CD4-positive, alpha-beta T cell treated with Interleukin-6 for 4 hours (primary cell): ENCODE results near the gene MYO18A.
A peak's percentile ranks its signal among the peaks of the same experiment; 100 is the strongest.

Experiments
- DNase-seq: peaks from one replicate; pipeline ENCODE4 v3.0.0-alpha.2; 2020; ENCODE audit warnings: mixed read lengths

The MYO18A gene

DNA sequence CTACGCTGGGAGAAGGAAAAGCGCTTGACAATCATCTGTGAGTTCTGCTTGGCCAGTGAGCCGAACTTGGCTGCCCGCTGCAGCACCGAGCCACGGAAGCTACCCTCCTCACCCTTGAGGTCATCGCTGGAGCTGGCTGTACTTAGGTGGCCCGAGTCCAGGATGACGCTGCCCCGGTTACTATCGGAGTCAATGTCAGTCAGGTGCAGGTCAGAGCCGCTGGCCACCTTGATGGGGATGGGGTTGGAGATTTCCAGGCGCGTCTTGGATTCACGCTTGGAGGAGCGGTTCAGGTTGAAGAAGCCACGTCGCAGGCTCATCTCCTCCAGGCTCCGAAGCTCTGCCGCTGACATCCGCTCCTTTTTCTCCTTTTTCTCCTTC, 13.7 kb downstream of the MYO18A start:
- no peak for DNase-seq

DNA sequence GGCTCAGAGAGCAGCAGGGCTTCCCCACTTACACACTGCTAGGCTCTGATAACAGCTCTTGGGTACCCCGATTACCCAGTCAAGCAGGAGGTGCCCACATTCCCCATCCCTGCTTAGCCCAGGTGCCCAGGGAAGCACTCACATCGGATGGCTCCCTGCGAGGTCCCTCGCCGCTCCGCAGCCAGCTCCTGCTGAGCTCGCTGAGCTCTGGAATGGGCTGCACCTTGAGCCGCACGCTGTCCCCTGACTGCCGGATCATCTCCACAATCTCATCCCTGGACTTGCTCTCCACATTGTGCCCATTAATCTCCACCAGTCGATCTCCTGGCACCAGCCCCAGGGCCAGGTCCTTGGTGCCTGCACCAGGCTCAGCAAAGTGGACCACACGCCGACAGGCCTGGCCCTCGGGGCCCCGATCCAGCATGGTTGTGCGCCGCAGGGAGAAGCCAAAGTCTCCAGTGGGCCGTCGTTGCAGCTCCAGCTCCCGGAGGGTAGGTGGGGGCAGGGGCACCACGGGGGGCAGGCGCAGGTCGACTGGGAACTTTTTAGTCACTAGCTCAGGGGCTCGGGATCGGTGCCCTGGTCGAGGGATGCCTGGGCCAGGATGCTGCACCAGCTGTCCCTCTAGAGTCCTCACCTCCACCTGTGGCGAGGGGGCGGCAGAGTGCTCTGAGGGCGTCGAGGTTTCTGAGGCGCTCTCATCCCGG, 14.2 kb downstream of the MYO18A start:
- no peak for DNase-seq

DNA sequence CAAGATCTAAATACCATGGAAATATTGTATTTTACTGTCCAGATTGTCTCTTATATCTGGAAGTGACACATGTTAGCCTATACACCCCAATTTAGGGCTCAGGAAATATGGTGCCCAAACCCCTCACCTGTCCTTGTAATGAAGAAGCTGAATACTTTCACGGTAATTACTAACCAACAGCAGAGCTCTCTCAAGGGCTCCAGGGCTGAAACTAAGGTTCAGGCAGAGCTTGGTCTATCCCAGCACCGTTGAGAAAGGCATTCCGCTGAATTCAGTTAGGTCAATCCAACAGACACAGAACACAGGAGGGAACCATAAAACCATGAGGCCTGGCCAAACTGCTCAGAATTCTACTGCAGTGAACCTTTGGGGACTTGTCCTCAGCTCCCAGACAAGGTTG, 14.9 kb downstream of the MYO18A start:
- DNase-seq, result no peak

DNA sequence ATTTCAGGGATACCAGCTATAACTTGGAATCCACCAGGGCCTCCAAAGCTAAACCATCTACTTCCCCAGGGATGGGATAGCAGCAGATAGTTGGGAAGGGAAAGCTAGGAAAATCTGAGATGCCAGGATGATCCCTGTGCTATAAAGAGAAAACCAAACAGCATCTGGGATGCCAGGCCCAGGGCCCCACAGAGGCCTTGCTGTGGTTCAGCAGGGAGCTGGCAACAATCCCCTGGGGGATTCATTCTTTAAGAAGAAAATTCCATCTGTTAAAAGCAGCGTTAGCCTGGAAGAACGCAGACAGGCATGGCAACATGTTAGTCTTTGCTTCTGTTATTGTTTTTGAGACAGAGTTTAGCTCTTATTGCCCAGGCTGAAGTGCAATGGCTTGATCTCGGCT, 16.6 kb downstream of the MYO18A start:
- DNase-seq, result no peak

DNA sequence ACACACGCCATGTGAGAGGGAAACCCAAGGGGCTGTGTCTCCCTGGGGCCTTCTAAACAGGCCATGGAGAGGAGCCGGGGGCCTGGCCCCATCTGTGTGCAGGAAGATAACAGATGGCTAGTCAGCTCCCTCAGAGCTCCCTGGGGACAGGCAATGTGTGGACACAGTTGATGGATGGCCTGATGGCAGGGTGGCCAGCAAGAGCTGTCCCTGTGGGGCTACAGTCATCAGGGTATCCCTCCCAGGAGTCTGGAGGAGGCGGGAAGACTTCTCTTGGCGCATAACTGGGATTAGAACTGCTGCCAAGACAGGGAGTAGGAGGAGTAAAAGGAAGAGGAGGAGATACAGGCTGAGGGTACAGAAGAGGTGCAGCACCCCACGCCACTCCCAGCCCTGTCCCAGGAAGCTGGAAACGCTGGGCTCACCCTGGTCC, 17.3 kb downstream of the MYO18A start:
- DNase-seq, result no peak

DNA sequence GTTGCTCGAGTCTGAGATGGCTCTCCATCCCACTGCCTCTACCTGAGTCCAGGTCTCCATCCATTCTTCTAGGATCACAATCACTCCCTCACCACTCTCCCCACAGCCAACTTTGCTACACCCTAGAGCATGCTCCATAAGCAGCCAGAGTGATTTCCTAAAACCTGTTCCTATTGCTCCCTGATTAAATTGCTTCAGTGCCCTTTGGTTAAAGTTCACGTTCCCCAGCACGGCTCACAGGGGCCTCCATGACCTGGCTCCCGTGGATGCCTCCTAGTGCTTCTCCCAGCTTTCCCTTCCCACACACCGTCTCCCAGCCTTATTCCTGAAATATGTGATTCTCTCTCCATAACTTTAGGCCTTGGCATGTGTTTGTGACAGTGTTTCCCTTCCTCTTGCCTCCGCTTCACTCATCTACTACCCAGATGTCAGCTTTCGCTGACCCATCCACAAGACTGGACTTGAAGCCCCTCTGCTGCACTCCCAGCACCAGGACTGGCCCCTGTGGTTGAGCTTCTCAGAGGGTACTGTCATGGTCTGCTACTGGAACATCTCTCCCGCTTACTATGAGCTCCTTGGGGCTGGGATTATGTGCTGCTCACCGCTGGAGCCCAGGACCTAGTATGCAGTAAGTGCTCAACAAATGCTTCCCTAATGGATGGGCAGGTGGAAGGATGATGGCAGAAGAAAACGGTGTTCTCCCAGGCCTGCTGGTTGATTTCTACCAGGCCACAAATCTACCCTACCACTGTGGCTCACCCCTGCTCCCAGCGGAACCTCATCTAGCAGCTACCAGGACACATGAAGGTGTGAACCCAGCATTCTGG, 17.9 kb downstream of the MYO18A start:
- no peak for DNase-seq

DNA sequence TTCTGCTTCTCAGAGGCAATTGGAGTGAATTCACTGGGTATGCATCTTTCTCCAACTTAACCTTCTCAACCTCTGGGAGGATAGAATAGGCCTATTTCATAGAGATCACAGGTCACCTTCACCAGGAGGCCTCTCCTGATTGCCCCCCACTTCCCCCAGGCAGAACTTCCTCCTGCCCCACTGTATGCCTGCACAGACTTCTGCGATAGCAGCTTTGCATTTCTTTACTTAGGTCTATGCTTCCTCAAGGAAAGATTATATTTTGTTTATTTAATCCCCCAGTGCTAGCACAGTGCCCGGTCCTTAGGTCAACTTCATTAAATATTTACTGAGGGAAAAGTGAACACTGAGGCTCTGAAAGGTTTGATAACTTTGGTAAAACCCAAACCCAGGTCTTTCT, 19.9 kb downstream of the MYO18A start:
- DNase-seq, result no peak

DNA sequence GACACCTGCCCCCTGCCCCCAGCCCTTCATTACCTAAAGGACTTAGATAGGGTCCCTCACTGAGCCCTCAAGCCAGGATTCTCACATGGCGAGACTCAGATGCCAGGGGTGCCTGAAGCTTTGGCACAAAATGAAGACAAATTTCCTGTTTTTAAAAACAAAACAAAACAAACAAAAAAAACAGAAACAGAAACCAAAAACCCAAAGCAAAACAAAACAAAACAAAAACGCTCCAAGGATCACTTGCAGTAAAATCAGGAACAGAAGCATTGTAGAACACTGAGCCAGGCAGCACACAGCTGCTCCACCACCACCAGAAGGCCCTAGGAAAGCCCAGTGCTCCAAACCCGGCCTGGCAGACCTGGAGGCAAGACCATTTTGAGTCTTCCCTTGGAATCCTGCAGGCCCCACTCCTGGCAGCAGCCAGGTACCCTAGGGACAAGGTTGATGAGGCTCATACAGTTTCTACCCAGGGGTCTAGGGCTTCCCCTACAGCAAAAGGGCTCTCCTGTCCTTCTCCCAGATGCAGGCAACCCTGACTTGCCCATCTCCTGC, 20.8 kb downstream of the MYO18A start:
- DNase-seq, result no peak

DNA sequence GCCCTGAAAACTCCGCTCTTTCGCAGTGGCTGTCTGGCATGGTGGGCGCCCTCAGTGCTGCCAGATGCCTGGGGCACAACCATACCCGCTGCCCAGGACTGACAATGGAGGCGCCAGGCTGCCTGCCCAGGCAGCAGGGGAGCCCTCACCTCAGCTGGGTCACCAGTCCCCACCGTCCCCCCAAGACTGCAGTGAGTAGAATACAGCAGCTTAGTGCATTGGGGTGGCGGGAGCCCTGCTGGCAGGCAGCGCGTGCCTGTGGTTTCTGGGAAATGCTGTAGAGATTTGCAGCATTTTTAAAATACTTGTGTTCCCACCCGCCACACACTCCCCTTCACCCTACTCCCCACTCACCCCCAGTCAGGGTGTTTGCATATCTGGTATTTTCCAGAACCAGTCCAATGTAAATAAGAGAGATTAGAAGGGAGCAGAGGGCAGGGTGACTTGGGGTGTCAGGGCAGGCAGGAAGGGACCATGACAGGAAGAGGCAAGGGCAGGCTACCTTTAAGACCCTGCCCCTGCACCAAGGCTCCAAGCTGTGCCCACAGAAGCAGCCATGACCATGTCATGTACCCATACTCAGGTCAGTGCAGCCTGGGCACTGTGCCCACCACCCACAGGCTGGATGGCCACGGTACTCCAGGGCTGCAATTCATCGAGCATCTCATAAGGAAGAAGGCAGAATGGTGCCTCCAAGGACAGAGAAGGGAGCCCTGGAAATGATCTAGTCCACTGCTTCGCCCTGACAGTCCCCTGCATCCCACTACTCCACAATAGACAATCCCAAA, 21.5 kb downstream of the MYO18A start:
- DNase-seq, result no peak

DNA sequence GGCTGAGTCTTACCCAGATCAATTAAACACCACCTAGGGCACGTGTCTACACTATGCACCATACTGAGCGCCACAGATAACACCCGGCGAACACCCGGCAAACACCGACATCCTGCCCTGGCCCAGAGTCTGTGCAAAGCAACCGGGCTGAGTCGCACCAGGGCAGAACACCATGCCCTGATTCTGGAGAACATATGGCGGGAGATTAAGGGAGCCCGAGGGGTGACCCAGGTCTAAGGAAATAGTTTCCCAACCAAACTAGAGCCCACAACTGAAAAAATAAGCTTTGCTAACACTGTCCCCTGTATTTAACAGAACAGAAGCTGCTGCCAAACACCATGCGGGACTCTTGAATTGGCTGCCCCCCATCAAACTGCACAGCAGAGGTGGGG, 22.1 kb downstream of the MYO18A start:
- DNase-seq, result no peak

DNA sequence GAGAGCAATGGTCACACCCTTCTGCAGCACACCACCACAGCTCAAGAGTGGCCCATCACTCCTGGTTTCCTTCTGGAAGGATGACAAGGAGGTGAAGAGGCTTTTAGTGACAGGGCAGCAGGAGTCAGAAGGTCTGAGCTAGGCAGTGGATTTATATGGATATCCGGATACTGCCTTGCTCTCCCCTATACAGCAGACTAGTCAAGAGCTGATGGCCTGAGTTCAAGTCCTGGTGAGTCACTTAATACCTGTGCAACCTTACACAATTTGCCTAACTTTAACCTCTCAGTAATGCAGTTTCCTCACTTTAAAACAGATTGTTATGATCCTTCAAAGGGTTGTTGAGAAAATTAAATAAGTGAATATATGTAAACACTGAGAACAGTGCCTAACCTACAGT, 22.9 kb downstream of the MYO18A start:
- no peak for DNase-seq

DNA sequence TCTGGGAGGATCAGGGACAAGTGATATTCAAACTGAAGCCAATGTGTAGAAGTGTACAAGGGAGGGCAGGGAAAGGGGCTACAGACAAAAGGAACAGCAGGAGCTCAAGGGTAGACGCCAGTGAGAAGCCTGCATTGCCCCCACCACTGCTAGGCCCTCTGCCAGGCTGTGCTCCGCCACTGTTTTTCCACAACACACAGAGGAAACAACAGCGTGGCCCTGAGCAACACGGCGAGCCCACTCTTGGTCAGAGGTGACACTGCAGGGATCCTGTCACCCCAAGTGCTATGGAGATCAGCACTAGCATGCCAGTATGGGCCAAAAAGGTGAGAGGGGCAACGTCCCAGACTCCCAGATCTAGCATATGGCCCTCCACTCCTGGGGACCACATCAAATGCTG, 23.4 kb downstream of the MYO18A start:
- no peak for DNase-seq

DNA sequence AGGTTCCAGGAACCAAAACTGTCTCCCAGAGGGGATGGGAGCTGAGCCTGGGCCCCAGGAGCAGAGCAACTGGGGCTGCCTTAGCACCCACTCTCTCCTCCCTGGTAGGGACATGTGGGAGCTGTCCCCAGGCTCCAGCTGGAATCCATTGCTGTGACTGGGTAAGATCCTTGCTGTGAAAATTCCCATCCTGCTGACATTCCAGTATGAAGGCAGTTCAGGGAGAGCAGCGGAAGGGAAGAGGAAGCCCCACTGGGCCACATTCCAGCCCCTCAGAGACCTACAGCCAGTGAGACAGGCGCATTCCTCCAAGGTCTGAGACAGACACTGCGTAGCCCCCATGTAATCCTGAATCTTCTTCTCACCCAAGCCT, 24.2 kb downstream of the MYO18A start:
- no peak for DNase-seq

DNA sequence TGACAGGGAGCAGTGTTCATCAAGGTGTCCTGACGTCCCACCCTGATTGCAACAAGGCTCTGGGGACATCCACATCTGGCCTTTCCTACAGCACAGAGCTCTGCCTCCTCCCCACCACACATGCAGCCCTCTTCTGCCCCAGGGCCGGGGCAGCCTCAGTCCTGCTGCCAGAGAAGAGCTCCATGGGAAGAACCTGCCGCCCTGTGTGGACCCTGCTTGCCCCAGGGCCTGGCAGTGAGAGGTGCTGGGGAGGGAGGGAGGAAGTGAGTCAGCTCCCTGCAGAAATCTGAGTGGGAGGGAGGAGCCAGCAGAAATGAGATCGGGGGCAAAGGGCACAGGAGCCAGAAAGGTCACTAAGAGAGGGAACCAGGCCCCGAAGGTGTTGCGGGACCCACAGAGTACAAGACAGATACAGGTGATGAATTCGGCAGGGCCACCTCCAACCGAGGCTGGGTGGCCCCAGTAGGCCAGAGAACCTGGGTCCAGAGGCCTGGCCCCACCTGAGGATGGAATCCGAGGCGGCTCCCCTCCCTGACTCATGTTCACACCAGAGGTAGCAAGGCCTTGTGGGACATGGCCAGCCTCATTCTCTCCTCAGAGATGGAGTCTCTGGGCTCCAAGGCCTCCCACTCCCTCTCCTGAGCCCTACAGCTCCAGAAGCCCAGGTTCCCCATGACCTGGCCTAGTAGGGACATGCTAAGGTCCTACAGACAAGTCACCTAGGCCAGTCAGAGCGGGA, 24.8 kb downstream of the MYO18A start:
- peak; percentile 74 for DNase-seq

DNA sequence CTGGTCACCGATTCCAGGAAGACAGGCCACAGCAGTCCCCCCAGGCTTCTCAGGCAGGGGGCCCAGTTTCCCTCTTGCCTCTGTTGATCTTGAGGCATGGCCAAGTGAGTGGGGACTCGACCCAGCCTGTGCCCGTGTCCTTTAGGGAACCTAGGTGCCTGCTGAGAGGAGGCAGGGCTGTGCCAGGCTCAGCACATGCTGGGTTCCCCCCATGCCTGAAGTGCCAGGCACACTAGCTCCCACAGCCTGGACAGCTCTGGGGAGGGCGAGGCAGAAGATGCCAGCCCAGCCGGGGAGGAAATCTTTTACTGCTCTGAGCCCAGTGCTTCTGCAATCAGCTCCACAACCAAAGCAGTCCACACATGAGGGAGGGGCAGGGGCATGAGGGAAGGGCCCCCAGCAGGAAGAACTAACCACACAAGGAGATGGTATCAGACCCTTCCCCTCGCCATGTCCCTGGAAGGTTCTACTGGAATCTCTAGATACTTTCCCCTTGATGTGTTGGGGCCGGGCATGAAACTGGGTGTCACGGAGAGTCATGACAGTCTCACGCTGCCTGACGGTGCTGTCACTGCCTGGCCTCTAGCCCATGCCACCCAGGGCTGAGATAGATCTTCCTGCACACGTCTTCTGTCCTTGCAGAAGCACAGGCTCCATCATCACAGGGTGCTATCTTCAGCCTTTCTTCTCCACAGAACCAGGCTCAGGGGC, 25.5 kb downstream of the MYO18A start:
- DNase-seq, result peak; percentile 27

DNA sequence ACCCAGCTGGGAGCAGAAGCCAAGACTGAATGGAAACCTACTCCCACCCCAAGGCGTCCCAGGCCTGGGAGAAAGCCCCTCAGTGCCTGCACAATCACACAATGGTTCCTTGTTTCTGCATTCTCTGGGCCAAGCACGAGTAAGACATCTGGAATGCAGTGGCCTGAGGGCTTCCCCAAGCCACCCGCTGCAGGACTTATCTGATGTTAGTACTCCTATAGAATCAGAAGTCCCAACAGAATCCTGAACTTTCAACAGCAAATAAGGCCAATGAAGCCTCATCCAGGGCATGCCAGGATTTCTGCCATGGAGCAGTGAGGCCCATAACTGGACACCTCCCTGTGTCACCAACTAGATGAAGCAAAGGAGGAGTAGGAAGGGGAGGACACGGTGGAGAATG, 28.6 kb downstream of the MYO18A start:
- no peak for DNase-seq

DNA sequence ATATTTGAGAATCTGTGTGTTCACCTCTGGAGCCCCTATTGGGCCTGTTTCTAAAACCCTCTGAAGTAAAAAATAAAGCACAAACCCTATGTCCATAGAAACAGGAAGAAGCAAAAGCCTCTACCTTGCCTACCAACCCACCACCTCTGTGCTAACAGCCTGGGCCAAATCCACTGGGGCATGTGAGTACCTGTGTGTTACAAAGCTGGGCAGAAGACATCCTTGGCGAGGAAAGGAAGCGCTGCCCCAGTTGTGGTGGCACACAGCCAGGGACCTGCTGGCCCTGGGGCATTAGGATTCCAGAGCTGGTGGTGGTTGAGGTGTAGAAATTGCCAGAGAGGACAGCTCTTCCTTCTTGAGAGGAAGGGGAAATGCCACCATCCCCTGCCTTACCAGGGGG, 30.0 kb downstream of the MYO18A start:
- DNase-seq, result no peak

DNA sequence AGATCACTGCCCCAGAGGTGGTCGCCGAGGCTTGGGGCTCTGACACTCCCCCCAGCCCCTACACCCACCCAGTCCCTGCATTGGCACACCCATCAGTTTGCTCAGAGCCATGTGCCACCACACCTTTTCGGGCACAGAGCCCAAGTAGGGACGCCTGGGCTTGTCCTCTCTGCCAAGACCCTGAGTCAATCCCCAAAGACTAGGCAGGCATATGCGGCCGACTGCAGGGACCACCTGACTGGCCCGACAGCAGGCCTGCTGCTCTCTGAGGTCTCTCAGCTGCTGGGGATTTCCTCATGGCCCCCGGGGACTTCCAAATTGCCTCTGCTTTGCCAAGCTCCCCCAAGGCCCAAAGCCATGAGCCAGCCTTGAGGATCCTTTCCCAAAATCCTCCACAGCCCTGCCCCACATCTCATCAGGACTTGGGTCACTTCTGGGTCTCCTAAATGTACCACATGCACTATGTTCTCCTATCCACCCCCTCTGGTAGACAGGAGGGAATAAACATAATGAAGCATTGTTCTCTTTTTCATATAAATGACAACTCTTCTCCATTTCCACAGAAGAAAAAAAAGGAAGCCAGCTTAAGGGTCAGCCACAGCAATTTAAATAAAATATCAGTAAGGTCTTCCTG, 30.6 kb downstream of the MYO18A start:
- DNase-seq, result no peak

DNA sequence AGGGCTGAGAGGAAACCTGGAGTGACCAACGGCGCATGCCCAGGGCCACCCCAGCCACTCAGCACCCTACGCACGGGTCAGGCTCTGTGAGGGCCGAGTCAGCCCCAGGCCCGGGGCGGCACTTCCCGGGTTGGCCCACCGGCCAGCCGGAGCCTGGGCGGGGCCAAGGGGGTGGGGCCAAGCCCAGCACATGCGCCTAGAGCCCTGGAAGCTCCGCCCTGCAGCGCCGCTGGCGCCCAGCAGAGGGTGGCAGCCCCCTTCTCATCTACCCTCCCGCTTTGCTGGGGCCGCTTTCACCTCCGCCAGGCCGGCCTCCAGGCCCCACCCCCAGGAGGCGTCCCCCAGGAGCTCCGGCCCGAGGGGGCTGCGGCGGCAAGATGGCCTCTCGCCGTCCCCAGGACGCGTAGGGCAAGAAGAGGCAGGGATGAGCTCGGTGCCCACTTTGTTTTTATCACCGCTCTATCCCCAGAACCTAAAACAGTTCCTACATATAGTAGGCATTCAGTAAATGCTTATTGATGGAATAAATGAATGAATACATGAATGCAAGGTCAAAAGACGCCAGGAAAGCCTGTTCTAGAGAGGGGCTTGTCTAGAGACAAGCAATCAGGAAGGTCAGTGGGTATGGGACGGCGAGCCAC, 31.3 kb downstream of the MYO18A start:
- DNase-seq, result peak; percentile 95

DNA sequence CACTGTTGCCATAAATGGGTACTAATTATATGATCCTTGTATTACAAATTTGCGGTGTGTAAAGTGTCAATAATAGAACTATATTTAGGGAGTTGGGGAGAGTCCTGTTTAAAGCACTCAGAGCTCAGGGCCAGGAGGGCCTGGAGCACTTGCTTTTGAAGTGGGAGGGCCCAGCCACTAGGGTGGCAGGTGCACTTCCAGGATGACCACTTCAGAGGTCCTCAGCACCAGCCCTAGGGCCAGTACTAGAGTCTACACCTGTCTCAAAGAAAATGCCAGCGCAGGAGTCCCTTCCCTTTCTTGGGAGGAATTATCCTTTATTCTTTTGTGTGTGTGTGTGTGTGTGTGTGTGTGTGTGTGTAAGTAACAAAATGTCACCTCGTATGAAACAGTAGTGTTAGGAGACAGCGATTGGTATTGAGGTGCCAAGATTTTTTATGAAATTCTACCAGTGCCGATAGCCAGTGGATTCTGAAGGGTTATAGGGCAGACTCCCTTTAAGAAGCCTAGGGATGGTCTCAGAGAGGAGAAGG, 31.9 kb downstream of the MYO18A start:
- no peak for DNase-seq

DNA sequence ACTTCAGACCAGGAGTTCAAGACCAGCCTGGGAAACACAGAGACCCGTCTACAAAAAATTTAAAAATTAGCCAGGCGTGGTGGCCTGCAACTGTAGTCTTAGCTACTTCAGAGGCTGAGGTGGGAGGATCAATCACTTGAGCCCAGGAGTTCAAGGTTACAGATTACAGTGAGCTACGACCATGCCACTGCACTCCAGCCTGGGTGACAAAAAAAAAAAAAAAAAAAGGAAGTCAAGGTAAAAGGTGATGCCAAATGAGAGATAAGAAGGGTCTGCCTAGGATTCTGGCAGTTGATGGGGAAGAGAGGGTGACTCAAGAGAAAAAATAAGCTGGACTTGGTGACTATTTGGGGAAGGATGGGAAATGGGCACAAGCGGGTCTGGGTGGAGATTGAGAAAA, 32.5 kb downstream of the MYO18A start:
- DNase-seq, result no peak
